ENCODE results near the gene MRM1.

DNA sequence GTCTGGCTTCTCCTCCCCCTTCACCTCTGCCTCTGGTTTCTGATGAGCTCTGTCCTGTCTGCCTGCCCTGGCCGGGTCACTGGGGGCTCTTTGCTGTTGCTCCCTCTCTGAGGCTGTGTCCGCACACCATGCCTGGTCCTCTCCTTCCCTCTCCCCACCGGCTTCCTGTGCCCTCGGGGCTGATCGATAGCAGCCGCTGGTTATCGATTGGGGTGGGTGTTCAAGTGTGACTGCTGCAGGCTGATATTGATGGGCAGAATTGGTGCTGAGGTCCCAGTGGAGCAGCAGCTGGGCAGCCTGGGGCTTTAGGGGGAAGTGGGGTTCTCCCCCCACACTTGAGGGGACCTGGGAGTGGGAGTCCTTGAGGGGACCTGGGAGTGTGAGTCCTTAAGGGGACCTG lies 16.4 kb downstream of the MRM1 start:
- TF ChIP-seq, protein P1, sequence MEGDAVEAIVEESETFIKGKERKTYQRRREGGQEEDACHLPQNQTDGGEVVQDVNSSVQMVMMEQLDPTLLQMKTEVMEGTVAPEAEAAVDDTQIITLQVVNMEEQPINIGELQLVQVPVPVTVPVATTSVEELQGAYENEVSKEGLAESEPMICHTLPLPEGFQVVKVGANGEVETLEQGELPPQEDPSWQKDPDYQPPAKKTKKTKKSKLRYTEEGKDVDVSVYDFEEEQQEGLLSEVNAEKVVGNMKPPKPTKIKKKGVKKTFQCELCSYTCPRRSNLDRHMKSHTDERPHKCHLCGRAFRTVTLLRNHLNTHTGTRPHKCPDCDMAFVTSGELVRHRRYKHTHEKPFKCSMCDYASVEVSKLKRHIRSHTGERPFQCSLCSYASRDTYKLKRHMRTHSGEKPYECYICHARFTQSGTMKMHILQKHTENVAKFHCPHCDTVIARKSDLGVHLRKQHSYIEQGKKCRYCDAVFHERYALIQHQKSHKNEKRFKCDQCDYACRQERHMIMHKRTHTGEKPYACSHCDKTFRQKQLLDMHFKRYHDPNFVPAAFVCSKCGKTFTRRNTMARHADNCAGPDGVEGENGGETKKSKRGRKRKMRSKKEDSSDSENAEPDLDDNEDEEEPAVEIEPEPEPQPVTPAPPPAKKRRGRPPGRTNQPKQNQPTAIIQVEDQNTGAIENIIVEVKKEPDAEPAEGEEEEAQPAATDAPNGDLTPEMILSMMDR (IDR thresholded peaks at IDR 0.05), result no peak
- TF ChIP-seq POLR2A (IDR thresholded peaks at IDR 0.05), result no peak
- TF ChIP-seq POLR2AphosphoS5 (IDR thresholded peaks at IDR 0.05; ENCODE audit: insufficient read depth in 1 of 2, low read depth in 1 of 2), result no peak

All from vagina (tissue), 2 donors.